Measurements from ENCODE around the gene C5orf46.

The C5orf46 gene

DNA sequence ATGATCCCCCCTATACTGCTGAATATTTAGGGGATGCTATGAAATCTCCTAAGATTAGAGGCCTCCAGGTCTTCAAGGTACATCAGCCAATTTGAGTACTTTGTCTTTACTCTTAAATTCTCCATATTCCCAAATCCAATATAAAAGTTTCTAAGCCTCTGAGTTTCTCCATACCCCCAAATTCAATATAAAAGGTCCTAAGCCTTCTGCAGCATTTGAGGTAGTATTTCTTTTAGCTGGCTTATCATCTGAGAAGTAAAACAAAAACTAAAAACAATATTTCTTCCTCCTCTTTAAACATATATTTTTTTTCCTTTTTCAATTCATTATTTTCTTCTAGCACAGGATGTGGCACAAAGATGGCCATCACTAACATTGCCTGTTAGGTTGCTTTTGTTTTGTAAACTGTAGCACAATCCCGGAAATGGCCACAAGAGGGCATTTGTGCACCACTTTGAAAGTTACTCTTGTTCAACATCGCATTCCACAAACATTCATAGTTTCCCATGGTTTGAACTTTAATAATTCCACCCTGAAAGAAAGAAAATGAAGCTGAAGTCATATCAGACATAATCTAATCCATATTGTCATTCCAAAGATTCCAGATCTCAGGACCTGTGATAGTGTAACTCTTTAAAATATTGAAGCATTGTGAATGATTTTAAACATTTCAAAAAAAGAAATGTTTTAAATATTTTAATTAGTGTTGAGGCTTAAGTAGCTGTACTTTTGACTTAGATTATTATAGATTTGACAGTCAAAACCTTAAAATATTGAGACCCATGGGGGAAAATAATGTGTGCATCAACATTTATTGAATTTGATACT, 48.8 kb downstream of the C5orf46 start:
- peak; percentile 20 for DNase-seq

GRCh38 chr5:147856801-147857200, 49.5 kb downstream of the C5orf46 start:
- DNase-seq: no peak

DNA sequence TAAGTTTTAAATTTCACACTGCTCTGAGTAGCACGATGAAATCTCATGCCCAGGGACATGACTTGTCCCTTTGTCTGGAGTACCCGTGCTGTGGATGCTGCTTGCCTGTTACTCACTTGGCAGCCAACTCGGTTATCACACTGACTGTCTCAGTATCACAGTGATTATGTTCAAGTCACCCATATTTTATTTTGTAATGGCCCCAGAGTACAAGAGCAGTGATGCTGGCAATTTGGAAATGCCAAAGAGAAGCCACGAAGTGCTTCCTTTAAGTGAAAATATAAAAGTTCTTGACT, 50.6 kb downstream of the C5orf46 start:
- no peak for DNase-seq

DNA sequence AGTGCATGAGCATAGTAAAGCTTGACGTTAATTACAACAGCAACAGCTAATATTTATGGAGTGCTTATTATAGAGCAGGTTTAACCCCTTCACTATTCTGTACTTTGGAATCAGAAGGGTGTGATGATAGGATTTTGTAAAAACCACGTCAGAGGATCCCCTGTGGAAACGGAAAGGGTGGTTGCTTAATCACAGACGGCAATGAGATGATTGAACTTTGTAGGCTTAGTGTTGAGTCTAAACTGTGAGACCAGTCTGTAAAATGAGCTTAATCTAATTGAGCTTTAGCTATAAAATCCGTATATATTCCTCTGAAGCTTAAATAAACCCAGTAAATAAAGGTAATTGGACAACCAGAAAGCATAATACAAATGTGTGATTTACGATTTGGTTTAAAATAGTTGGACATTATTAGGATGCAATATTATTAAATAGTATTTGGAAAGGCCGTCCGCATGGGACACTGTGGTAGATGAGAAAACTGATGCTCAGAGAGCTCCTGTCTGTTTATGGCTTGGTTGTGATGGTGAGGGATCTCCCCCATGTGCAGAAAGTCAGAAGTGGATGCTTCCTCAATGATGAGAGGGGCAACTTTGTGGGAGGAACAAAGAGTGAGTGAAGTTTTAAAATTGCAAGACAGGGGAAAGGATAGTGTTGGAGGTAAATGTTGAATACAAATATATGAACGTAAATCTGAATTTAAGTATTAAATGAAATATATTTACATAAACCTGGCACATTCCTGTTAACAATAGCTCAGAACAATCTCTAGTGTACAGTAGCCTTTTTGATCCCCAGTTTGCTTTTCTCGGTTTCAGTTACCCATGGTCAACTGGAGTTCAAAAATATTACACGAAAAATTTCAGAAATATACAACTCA, 51.2 kb downstream of the C5orf46 start:
- no peak for DNase-seq

GRCh38 chr5:147854331-147854730, 52.0 kb downstream of the C5orf46 start:
- DNase-seq: no peak

GRCh38 chr5:147853372-147853987, 52.9 kb downstream of the C5orf46 start:
- DNase-seq: no peak

- DNase-seq: no peak
These were observed 54.0 kb downstream of the C5orf46 start for GRCh38 chr5:147852365-147852764.

- DNase-seq: no peak
These were observed 54.8 kb downstream of the C5orf46 start for GRCh38 chr5:147851578-147851977.

DNA sequence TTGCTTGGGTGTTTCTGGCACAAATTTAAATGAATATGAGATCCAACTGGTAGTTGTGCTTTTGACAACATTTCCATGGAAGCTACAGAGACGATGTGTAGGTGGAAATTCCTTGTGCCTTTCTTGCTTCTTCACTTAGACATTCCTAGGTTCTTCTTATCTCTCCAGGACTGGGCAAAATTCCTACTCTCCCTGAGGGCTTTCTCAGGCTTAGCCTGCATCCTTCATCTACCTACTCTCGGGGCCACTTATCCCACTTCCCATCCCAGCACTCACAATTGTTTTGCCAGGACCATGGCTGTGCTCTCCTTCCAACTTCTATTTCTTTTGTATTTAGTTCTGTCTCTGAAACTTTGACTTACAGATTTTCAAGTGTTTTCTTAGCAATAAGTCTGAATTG, 57.1 kb downstream of the C5orf46 start:
- no peak for DNase-seq

GRCh38 chr5:147845618-147846017, 60.7 kb downstream of the C5orf46 start:
- no peak for DNase-seq

DNA sequence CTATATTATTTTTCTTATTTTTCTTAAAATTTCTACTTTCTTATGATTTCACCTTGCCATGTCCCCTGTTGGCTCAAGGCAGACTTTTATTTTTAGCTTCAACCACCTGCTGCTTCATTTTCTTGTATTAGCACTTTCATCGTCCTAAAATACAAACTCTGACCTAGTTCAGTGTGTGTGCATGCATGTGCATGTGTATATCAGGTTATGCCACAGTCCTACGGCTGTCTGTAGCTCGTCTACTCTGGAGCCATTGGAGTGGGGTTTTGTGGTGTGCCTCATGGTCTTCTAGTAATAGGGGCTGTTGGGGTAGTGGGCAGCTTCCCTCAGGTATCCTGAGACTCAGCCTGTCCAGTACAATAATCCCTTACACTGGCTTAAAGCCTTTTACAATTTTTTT, 61.5 kb downstream of the C5orf46 start:
- DNase-seq: no peak

DNA sequence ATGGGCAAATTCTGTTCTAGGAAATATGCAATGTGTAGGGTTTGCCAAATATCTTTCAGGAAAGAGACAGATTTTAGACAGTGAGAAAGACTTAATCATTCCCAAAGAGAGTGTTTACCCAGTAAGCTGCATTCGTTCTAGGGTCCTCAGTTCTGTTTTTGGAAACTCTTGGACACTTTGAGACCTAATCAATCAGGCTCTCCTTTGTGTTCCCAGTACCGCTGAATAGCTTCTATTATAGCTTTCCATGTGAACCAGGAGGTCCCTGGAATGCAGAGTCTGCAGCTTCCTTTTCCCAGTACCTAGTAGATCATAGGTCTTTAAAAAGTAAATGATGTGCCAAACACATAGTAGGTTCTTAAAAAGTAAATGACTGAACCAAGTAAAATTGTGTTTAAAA, 63.5 kb downstream of the C5orf46 start:
- no peak for DNase-seq

Data from NCI-H774 (cell line).